Limb (tissue), 2 donors: ENCODE data around the gene RPL10.

Experiments used
- DNase-seq, 2 donors: peaks; one replicate each; pipeline ENCODE4 v3.0.0-alpha.2; 2016; ENCODE audit errors: extremely low spot score in 2 of 2

The RPL10 gene

DNA sequence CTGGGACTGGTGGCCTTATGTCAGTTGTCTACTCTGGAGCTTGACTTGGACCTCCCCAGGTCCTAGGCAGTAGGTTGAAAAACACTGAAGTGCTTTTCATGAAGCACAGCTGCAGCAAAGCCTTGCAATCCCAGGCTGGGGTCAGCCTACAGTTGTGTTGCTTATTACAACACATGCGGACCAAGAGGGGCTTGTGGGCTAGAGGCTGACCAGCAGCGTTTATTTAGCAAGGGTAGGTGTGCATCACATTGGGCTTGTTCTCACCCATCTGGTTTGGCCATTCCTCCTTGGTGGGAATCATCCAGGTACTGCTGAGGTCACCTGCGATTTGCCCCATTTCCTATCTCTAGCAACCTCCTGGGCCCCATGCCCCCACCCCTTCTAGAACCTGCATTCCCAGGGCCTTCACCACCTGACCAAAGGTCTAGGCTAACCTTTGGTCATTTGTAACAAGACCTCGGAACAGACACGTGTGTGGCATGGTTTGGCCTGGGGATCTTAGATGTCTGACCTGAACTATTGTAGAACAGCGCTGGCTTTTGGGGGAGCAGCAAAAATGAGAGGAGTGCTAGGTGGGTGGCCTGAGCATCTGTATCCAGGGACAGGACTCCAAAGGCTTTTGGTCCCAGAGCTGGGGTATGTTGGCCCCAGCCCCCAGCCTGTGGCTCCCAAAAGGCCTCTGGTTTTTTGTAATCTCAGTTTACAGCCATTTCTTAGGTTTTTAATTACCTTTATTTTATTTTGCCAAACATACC lies 3.0 kb downstream of the RPL10 start:
- DNase-seq, result no peak

DNA sequence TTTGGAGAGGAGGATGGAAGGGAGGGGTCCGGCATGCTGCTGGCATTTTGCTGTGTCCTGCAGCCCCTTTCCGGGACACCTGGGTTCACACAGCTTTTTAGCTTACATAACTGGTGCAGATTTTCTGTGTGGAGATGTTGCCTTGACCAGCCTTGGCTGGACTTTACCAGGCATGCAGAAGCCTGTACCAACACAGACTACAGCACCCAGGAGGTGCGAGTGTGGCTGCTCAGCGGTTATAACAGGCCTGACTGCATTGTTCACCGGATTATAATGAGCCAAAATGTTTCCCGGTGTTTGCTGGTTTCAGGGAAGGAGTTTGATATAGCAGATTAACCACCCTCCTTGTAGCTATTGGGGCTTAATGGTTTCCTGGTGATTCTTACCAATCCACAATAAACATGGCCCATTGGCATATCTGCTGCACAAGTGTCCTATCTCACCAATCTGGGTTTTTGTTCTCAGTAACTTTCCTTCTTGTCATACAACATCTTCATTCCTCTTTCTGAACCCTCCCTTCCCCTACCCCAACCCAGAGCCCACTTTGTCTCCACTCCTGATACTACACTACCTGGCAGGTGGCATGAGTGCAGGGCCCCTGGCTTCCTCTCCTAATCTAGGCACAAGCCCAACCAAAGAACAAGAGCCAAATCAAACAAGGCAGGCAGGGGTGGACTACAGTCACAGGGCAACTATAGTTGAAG lies 3.9 kb downstream of the RPL10 start:
- no peak for DNase-seq

DNA sequence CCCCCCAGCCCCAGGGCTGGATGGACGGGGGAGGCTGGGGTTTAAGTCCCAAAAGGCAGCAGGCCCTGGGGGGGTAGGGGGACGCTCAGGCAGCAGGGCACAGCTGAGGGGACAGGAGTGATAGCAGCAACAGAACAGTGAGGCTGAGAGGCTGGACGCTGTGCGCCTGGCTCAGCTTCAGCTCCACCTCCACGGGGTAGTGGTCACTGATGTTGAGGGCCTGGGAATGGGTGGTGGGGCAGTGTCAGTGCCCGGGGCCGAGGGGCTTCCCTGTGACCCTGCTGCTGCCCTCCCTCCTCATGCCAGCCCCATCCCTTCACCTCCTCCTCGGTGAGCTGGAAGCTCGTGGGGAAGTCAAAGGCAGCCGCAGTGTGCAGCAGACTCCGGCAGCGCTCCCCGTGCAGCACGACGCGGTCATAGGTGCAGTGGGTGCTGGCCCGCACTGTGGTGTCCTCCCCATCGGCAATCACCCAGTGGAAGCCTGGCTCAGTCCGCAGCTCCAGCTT lies 4.5 kb downstream of the RPL10 start:
- DNase-seq, result no peak

DNA sequence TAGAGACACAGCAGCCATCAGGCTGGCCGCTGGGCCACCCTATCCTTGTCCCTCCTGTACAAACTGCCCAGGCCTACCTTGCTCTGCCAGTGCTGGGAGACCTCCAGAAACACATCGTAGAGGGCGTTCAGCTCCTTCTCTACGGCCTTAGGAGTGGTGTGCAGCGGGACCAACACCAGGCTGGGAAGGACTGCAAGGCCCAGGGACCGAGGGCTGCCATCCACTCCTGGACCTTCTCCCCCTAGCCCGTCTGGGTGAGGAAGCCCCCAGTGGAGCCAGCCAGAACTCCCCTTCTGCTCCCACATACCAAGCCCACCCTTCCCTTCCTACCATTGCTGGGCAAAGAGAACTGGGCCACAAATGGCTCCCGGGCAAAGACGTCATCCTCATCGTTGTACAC lies 5.0 kb downstream of the RPL10 start:
- no peak for DNase-seq

DNA sequence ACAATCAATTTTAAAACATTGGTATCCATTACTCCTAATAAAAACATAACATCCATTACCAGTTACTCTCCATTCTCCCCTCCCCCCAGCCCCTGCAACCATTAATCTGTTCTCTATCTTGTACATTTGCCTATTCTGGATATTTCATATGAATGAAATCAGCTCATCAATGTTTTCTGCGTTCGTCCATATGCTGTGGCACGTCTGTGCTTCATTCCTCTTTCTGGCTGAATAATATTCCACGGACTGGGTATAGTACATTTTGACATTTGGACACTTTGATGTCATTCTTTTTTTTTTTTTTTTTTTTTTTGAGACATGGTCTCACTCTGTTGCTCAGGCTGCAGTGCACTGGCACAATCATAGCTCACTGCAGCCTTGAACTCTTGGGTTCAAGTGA lies 5.7 kb downstream of the RPL10 start:
- DNase-seq, result no peak

DNA sequence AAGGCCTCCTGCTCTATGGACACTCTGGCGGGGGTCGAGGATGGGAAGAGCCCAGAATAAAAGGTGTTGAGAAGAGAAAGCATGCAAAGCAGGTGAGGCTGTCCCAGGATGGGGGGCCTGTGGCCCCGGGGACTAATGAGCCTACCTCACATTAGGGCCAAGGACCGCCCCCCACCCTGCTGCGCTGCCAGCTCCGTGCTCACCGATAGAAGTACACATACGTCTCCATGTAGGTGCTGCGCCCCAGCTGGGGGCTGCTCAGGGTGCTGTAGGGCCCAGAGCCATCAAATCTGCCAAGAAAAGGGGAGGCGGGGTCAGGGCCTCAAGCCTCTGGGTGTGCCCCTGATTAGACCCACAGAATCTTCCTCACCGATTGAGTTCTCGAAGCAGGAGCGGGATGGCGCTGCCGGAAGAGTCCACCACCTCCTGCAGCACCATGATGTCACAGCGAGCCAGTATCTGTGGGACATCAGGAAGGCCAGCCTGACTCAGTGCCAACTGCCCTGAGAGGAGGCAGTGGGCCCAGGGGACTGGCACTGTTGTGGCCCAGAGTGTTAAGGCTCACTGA lies 6.5 kb downstream of the RPL10 start:
- DNase-seq, result no peak

DNA sequence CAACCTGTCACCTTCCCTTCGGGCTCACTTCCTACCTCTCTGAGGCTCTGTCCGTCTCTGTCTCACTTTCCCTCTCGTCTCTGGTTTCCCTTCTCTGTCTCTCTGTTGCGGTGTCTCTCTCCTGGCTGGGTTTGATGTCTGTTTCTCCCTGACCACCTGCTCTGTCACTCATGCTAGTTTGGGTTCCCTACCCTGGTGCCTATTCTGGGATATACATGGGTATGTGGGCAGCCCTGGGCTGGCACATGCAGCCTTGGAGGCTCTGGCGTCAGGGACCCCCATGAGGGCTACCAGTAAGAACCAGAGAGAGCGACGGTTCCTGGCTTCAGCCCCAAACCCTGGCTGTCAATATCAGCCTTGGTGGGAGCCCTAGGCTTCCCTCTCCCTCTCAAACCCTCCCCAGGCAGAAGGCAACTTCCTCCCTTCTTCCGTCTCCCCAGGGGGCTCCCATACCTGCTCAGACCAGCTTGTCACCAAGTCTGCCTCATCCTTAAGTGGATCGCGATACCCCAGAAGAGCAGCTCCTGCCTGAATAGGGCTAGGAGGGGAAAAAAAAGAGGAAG lies 10.6 kb downstream of the RPL10 start:
- DNase-seq, result no peak

DNA sequence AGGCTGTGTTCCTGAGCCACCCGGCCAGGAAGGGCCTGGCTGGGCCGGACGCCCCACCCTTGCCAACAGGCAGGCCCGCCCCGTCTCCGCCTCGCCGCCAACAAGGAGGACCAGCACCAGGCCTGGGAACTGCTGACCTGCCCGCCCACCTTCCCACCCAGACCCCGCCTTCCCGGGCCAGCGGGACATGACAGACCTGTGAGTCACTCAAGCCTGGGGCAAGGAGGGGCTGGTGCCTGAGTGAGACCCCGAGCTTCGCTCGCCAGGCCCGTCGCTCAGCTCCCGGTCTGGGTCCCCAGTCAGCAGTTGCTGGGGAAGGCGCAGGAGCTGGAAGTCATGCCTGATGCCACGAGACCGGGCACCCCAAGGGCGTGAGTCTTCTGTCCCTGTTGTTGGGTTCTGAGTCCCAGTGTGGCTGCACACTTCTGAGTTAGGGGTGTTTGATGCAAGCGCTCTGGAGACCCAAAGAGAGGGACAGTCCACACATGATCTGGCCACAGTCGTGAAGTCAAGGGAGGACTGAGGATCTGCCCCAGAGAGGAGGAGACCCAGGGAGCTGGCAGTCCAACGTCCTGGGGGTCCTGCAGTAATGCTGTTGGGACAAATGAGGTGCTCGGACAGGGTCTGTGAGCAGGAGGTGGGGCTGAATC lies 11.2 kb downstream of the RPL10 start, which contains the start of gene DNASE1L1:
TSS of gene DNASE1L1 (minus strand) at position 33 of the 650 bp plus-strand sequence. CDS start 3,686 bp downstream, outside the sequence.
- DNase-seq, result peak in 1 of 2 donors; percentile 47

DNA sequence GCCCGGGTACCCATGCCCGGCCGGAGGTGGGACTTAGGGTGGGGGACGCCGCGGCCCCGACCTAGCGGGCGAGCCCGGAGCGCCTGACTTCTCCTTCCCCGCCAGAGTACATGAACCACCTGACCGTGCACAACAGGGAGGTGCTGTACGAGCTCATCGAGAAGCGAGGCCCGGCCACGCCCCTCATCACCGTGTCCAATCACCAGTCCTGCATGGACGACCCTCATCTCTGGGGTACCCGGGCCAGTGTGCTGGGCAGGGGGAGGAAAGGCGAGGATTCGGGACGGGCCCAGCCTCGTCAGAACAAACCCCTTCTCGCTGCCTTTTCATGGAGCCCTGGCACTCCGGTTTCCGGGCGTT lies 13.8 kb downstream of the RPL10 start:
- peak in 1 of 2 donors; percentile 67 for DNase-seq

DNA sequence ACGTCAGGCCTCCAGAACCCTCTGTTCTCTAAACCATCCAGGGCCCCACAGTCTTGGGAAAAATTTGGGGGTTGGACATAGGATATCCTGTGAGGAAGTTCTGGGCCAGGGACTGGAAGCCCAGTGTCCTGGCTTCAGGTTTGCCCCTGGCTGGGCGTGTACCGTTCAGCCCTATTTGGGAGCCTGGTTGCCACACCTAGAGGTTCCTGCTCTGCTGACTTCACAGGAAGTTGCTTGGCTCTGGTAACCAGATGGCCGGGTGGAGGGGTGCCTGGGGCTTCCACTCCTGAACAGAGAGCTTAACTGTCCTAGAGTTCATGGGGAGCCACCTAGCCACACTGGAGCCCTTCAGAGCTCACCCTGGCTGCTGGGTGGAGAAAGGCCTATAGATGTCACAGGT lies 14.3 kb downstream of the RPL10 start:
- no peak for DNase-seq

DNA sequence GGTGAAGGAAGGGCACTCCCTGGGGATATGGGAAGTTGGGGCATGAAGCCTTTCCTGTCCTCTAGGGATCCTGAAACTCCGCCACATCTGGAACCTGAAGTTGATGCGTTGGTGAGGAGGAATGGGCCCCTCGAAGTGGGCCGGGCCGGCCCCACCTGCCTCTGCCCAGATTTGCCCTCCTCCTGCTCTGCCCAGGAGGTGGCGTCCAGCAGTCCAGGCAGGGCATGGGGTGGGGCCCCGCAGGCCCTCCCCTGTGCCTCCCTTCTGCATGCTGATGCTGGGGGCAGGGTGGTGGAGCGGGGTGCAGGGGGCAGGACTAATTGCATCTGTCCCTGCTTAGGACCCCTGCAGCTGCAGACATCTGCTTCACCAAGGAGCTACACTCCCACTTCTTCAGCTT lies 15.0 kb downstream of the RPL10 start:
- no peak for DNase-seq

DNA sequence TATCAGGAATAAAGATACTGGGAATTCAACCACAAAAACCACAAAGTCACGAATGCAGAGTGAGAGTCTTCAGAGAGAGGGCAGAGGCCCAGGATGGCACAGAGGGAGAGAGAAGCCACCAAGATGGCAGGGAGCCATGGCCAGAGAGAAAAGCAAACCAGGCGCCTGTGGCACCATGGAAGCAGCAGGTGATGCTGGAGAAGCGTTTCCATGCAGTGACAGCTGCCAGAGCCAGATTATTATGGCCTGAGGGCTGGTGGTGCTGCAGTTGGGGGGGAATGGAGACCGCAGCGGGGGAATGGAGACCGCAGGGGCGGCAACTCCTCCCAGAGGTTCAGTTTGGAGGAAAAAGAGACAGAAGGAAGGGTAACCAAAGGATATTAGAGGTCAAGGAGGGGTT lies 19.0 kb downstream of the RPL10 start:
- no peak for DNase-seq

DNA sequence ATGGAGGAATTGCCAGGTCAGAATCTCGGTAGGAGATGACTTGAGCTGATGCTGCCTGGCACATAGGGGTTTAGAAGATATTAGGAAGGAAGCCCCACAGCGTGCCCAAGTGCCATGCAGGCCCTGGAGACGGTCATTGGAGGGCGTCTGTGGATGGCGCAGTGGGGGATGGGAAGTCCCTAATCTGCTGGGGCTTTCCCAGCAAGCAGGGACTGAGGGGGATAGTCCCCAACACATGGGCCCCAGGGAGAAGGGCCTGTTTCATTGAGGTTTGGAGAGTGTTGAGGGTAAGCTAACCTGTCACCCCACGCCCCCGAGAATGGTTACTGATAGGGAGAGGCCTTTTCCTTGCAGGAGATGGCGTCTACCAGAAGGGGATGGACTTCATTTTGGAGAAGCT lies 21.0 kb downstream of the RPL10 start:
- no peak for DNase-seq

DNA sequence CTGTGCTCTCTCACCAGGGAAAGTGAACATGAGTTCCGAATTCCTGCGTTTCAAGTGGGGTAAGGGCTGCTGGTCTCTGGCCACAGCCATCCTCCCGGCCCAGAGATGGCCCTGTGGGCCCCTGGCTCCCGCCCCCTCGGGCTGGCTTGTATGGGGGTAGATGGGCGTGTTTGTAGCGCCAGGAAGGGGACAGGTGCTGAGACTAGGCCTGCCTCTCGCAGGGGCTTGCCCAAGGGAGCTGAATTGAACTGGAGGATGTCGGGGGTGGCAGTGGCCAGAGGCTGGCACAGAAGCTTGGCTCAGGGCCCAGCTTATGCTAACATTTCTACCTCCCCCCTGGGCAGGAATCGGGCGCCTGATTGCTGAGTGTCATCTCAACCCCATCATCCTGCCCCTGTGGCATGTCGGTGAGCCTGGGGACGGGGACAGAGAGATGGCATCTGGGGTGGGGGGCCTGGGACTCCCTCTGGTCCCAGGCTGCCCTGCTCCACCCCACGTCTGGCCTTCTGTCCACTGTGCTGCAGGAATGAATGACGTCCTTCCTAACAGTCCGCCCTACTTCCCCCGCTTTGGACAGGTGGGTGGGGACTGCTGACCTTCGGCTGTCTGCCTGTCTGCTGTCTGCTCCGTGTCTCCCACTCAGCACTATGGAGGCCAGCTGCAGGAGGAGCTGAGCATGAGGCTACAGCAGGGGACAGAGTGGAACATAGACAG lies 21.7 kb downstream of the RPL10 start:
- DNase-seq, result no peak

DNA sequence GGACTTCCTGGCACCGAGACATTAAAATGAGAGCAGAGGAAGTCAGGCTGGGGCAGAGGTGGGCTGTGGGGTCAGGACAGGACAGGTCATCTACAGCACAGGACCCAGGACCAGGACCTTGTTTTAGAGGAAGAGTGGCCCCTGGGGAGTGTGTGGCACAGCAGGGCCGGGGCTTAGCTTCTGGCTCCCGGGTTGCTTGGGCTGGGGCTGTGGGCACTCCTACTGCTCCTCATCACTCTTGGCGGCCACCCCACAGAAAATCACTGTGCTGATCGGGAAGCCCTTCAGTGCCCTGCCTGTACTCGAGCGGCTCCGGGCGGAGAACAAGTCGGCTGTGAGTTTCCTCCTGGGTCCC lies 22.2 kb downstream of the RPL10 start:
- no peak for DNase-seq

DNA sequence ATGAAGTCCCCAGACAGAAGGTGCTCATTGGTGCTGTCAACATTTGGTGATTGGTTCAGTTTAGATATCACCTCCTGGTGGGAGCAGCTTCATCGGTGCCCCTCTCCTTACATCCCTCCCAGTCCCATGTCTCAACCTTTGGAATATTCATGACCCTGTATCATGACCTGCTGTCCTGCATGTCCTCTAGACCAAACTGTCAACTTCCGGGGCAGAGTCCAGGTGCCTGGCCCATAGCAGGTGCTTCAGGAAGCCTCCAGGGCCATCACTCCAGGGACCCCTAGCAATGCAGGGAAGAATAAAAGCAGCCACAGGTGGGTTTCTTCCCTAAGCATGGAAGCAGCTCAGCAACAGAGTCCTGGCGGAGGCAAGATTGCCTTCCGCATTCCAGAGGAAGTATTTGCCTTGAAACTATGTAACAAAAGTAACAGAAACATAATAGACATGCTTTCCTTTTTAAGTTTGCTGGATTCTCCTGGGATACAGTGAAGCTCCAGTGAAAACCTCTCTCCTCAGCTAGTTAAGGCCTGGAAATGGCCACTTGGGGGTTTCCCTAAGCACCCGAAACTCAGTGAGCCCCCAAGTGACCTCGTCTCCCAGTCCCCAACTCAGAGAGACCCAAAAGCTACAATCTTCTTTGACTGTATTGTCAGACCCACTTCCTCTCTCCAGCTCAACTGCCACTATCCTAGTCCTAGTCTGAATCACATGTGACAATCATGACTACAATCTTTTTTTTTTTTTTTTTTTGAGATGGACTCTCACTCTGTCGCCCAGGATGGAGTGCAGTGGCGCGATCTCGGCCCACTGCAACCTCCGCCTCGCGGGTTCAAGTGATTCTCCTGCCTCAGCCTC lies 29.0 kb downstream of the RPL10 start:
- no peak for DNase-seq

DNA sequence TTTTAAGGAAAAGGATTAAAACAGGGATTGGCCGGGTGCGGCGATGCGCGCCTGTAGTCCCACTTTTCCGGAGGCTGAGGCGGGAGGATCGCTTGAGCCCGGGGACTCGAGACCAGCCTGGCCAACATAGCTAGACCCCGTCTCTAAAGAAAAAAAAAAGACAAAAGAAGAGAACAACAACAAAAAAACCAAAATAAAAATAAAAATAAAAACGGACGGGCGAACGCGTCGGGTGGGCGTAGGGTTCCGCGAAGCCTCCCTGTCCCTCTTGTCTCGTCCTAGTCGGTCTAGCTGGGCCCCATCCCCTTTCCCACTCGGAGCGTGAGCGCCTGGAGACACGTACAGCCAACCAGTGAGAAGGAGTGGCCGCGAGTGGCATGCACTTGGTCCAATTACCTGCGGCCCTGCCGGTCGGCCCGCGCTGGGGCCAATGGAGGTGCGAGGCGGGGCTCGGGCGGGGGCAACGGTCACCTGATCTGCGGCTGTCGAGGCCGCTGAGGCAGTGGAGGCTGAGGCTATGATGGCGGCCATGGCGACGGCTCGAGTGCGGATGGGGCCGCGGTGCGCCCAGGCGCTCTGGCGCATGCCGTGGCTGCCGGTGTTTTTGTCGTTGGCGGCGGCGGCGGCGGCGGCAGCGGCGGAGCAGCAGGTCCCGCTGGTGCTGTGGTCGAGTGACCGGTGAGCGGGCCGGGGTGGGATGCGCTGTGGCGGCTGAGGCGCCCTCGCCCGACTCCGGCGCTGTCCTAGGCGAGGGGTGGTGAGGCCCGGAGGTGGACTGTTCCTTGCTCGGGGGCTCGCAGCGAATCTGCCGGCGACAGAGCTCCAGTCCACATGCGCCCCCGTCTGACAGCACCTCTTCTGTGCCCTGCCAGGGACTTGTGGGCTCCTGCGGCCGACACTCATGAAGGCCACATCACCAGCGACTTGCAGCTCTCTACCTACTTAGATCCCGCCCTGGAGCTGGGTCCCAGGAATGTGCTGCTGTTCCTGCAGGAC lies 30.3 kb downstream of the RPL10 start, which contains the start of gene ATP6AP1:
TSS of gene ATP6AP1 (plus strand) at position 502 of the 996 bp plus-strand sequence. CDS start at position 518, 16 bp downstream.
- DNase-seq, result peak; percentile 89 to 92

DNA sequence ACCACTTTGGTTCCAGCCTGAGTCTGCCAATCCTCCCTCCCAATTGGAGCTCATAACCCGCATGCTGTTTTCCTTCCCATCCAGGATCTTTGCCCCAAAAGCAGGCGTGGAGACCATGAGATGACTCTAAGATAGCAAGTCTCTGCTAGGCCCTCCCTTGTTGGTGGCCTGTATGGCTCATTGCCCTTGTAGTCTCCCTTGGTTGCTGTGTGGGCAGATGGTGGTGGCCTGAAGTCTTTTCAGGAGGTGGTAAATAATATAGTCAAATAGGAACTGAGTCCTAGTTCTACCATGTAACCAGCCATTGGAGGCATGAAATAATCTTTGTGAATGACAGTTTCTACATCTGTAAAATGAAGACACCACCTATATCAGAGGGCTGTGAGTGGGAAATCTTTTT lies 31.5 kb downstream of the RPL10 start:
- DNase-seq, result no peak

DNA sequence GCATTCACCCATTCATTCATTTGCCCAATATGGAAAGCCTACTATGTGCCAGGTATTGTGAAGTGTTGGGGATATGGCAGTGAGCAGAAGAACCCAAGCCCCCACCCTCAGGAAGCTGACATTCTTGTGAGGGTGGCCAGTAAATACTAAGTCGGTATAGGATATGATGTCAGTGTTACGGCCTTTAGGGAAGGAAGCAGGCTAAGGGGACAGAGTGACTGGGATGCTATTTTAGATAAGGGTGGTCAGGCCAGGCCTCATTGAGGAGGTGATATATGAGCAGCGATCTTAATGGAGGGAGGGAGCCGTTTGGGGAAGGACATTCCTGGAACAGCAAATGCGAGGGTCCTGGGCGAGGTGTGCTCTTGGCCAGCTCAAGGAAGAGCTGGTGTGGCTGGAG lies 32.3 kb downstream of the RPL10 start:
- no peak for DNase-seq
